Tibial nerve (tissue), 4 donors: ENCODE data around the gene FXYD5.

Source experiments
- CTCF ChIP-seq, 5 experiments: fragments of 200-600 bp in 3 of 5; fragments of 450-650 bp in 2 of 5; sonication (generic) in 3 of 5; IDR thresholded peaks; one replicate each; pipeline ENCODE4 v1.5.1; 2016 to 2019; ENCODE audit warnings: antibody characterized with exemption in 5 of 5, mild to moderate bottlenecking in 3 of 5, moderate library complexity in 2 of 5
- EP300 ChIP-seq, 2 donors: sonication (generic); formaldehyde crosslinking; IDR thresholded peaks; one replicate each; pipeline ENCODE4 v1.6.1; 2017; ENCODE audit warnings: antibody characterized with exemption in 2 of 2, mild to moderate bottlenecking in 1 of 2
- POLR2A ChIP-seq, 2 donors: fragments of 450-650 bp; IDR thresholded peaks; one replicate each; pipeline ENCODE4 v1.6.1; 2017; ENCODE audit warnings: antibody characterized with exemption in 2 of 2, mild to moderate bottlenecking in 2 of 2, moderate library complexity in 2 of 2

GRCh38 chr19:35141837-35142605, 12.5 kb upstream of the FXYD5 start:
- no peak for TF ChIP-seq CTCF (IDR thresholded peaks at IDR 0.05)
- TF ChIP-seq POLR2A (IDR thresholded peaks at IDR 0.05), result no peak
- no peak for TF ChIP-seq EP300 (IDR thresholded peaks at IDR 0.05)
